PC-9 (cell line): ENCODE data around the gene CES3.

ENCODE experiments used
- EZH2 ChIP-seq: fragments of 200-600 bp; sonication (generic); IDR thresholded peaks from 2 replicates; pipeline ENCODE4 v1.8.0; 2017; ENCODE audit warnings: antibody characterized with exemption, low read depth
- TF ChIP-seq, protein P1 (sequence below): fragments of 200-600 bp; sonication (generic); conservative IDR thresholded peaks from 2 replicates; pipeline ENCODE4 v1.6.1; 2017; ENCODE audit warnings: mixed run types, antibody characterized with exemption, mild to moderate bottlenecking, moderate library complexity

DNA sequence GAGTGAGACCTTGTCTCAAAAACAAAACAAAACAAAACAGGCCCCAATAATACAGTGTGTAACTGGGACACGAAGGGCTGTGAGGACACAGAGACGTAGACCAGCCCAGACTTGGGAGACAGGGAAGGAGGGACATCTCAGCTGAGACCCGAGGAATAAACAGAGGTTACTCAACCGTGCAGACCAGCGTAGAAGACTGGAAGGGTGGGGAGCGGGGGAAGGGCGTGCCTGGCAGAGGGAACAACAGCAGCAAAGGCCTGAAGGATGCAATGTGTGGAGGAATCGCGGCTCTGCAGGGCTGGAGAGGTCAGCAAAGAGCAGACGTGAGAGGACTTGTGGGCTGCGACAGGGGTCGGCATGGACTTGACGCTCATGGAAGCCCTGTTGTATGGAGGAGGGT, 15.7 kb downstream of the CES3 start:
- TF ChIP-seq, protein P1, sequence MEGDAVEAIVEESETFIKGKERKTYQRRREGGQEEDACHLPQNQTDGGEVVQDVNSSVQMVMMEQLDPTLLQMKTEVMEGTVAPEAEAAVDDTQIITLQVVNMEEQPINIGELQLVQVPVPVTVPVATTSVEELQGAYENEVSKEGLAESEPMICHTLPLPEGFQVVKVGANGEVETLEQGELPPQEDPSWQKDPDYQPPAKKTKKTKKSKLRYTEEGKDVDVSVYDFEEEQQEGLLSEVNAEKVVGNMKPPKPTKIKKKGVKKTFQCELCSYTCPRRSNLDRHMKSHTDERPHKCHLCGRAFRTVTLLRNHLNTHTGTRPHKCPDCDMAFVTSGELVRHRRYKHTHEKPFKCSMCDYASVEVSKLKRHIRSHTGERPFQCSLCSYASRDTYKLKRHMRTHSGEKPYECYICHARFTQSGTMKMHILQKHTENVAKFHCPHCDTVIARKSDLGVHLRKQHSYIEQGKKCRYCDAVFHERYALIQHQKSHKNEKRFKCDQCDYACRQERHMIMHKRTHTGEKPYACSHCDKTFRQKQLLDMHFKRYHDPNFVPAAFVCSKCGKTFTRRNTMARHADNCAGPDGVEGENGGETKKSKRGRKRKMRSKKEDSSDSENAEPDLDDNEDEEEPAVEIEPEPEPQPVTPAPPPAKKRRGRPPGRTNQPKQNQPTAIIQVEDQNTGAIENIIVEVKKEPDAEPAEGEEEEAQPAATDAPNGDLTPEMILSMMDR, result no peak
- TF ChIP-seq EZH2, result no peak
